AG10803 (cell line): Measurements from ENCODE around the gene SORBS2.

Experiments used
- DNase-seq: peaks from one replicate; pipeline ENCODE4 v3.0.0; 2010; ENCODE audit warnings: low read depth
- H3K4me3 ChIP-seq: 2 replicates; pipeline ENCODE4 v1.5.1; 2011; ENCODE audit warnings: mild to moderate bottlenecking, low read length, control low read depth
- CTCF ChIP-seq: conservative IDR thresholded peaks from 2 replicates; pipeline ENCODE4 v1.5.1; 2011; ENCODE audit warnings: mild to moderate bottlenecking, low read length, control low read depth, inconsistent platforms

SORBS2 gene

DNA sequence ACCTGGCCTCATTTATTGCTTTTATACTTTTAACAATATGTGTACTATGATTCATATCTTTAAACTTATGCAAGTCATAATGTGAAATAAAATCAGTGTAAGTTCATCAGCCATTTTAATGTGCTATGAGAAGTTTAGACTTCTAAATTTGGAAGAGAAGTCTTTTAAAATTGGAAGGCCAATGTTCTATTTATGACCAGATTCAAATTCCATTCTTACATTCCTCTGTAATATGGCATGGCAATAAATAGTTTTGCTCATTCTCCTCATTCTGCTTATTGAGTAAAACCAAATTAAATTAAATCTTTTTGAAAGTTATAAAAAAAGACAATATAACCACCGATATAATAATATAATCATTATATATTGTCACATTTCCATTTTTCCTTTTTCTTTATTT lies 126.2 kb downstream of the SORBS2 start:
- peak; percentile 64 for DNase-seq
- H3K4me3 ChIP-seq: no peak overlapping the region
- no peak for TF ChIP-seq CTCF

DNA sequence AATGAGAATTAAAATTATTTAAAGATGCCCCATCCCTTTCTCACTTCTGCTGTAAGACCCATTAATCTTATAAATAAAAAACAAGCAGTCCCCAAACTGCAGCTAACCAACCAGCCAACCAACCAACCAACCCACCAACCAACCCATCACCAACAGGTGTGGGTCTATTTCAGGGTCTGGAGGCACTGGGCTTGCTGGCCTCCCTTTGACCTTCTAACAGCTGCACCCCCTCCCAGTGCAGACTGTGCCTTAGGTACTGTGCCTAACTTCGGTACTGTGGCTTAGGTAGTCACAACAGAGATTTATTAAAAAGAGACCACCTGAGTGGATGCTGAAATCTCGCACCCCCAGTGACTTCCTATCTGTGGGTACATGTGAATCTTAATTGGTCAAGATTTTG lies 128.1 kb downstream of the SORBS2 start:
- no peak for DNase-seq
- H3K4me3 ChIP-seq: no peak overlapping the region
- no peak for TF ChIP-seq CTCF

DNA sequence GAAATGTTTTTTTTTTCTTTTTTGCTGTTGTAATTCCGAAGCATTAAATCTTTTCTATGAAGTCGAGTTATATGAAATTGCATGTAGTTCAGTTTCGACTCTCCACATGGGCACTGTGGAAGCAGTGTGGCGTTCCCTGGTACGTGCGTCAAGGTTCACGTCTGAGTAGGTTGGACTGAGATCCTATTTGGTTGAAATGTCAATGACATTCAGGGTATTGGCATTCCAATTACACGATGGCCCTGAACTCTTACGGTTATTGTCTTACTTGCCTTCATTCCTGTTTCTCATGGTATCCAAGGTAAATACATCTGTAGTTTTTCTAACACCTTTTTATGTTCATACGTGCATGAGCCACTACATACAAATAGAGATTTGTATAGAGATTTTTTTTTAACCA lies 128.8 kb downstream of the SORBS2 start:
- DNase-seq: no peak
- no peak for TF ChIP-seq CTCF
- H3K4me3 ChIP-seq: no peak overlapping the region

DNA sequence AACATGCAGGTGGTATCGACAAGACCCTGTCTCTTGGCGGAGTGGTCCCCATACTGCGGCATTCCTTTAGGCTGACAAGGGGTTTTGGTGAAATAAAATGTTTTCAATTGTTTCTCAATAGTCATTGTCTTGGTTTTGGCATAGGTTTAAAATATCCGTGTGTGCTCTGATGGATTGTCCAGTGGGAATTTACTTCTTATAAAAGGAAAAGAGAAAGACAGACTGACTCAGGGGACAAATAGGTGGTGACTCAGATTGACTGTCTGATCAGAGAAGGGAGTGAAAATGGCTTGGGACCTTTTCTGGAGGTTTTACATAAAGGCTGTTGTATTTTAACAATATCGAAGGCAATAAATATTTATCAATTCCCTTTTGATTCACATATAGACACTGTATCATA lies 129.8 kb downstream of the SORBS2 start:
- TF ChIP-seq CTCF: no peak
- H3K4me3 ChIP-seq: no peak overlapping the region
- peak; percentile 73 for DNase-seq

- no peak for TF ChIP-seq CTCF
- H3K4me3 ChIP-seq: no peak overlapping the region
- DNase-seq: no peak
Observed at GRCh38 chr4:185681604-185682003, 130.4 kb downstream of the SORBS2 start.

DNA sequence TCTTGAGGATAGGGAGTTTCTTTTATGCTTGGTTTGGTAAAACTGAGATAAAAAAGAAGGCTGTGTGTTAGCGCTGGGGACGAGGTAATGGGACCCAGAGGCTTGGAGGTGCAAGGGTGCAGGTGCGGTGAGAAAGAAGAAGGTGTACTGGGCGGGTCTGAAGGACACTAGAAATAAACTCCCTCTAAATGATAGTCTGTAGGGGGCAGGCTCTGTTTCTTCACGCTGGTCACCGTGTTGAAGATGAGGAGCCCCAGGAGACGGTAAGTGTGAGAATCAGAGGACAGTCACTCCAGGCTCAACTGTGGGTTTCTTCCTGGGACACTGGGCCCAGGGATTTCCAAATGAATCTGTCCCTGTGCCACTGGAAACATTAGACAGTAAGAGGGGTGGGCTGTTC lies 131.4 kb downstream of the SORBS2 start:
- TF ChIP-seq CTCF: no peak
- no peak overlapping the region for H3K4me3 ChIP-seq

DNA sequence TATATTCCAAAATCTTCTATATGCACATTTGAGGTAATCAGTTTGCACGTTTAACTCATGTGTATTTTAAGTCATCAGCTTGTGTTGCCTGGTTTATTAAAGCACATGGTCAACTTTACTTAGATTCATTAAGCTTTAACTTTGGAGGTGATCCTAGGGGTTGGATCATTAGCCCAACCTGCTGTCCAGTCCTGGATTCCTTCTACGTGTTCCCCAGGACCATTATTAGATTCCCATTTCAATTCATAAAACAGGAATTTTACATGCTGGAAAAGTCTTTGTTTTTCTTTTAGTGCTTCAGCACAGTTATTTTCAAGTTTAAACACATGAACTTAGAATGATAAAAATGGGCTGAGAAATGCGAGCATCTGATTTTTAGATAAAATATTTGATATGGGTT lies 132.5 kb downstream of the SORBS2 start:
- no peak for DNase-seq
- no peak for TF ChIP-seq CTCF

More for the DNA sequence above, 131.4 kb downstream of the SORBS2 start:
- DNase-seq: no peak

More for the DNA sequence above, 132.5 kb downstream of the SORBS2 start:
- no peak overlapping the region for H3K4me3 ChIP-seq
